Measurements from ENCODE around the gene GRHPR. TPM values are rescaled to one million over a fixed set of nuclear protein-coding genes. Genes with fewer than 3 reads are reported as not detected.
"Not testable (repeated sequence)": the region's sequence is repeated elsewhere in the genome, so short reads cannot be mapped to it uniquely, and the experiment has no call there.

GRHPR gene
- total and polyA plus RNA-seq, 4 donors: 125 to 524 (median 294) TPM

DNA sequence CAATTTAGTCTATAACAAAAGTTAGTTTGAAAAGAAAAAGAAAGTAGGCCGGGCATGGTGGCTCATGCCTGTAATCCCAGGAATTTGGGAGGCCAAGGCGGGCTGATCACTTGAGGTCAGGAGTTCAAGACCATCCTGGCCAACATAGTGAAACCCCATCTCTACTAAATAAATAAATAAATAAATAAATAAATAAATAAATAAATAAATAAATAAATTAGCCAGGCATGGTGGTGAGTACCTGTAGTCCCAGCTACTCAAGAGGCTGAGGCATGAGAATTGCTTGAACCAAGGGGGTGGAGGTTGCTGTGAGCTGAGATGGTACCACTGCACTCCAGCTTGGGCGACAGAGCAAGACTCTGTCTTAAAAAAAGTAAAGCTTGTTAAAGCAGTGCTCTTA lies 24.5 kb upstream of the GRHPR start:
- not testable (repeated sequence) for DNase-seq (ENCODE audit: low spot score); H3K27me3 ChIP-seq (ENCODE audit: control insufficient read depth in 4 of 4, insufficient read depth in 4 of 4, low read length in 3 of 4); H3K4me3 ChIP-seq (ENCODE audit: low read depth in 1 of 3, low read length in 3 of 3); H3K9ac ChIP-seq (ENCODE audit: low read depth in 1 of 2, low read length in 2 of 2); H3K27ac ChIP-seq (ENCODE audit: low read depth in 1 of 2, low read length in 2 of 2); H3K9me3 ChIP-seq (ENCODE audit: control insufficient read depth in 4 of 4, low read length in 3 of 4); H3K4me1 ChIP-seq (ENCODE audit: control insufficient read depth in 4 of 4, insufficient read depth in 4 of 4, low read length in 3 of 4); H3K36me3 ChIP-seq (ENCODE audit: control insufficient read depth in 4 of 4, insufficient read depth in 3 of 4, low read depth in 1 of 4, low read length in 3 of 4)
- WGBS: 96% methylated on average over 3 of the region's 3 CpGs

GRCh38 chr9:37398464-37399025 lies 24.0 kb upstream of the GRHPR start:
- Histone ChIP-seq H3K27me3 (ENCODE audit: control insufficient read depth in 4 of 4, insufficient read depth in 4 of 4, low read length in 3 of 4) (no peaks in the 10 kb centered on the region), H3K9me3 (ENCODE audit: control insufficient read depth in 4 of 4, low read length in 3 of 4) (no peaks in the 10 kb centered on the region), H3K9ac (ENCODE audit: low read depth in 1 of 2, low read length in 2 of 2) (no peak overlapping the region), H3K4me3 (ENCODE audit: low read depth in 1 of 3, low read length in 3 of 3) (no peak overlapping the region), H3K36me3 (ENCODE audit: control insufficient read depth in 4 of 4, insufficient read depth in 3 of 4, low read depth in 1 of 4, low read length in 3 of 4) (no peaks in the 10 kb centered on the region), H3K27ac (ENCODE audit: low read depth in 1 of 2, low read length in 2 of 2) (no peak overlapping the region), H3K4me1 (ENCODE audit: control insufficient read depth in 4 of 4, insufficient read depth in 4 of 4, low read length in 3 of 4) (peaks cover 2 to 8% (median 6%) of the 10 kb centered on the region in 4 donors)
- WGBS: 88% methylated on average over 7 of the region's 7 CpGs
- DNase-seq (ENCODE audit: low spot score): no peak
- TF ChIP-seq REST (IDR thresholded peaks at IDR 0.05) (no peak), RXRA (IDR thresholded peaks at IDR 0.05) (no peak), NR2F2 (IDR thresholded peaks at IDR 0.05) (no peak), JUND (IDR thresholded peaks at IDR 0.05) (no peak), HNF4G (IDR thresholded peaks at IDR 0.05) (no peak), ATF3 (IDR thresholded peaks at IDR 0.05) (no peak), ZBTB33 (IDR thresholded peaks at IDR 0.05) (no peak), YY1 (IDR thresholded peaks at IDR 0.05) (no peak), FOXA1 (IDR thresholded peaks at IDR 0.05) (no peak), HNF4A (conservative IDR thresholded peaks at IDR 0.05) (no peak), RAD21 (IDR thresholded peaks at IDR 0.05) (no peak), TAF1 (conservative IDR thresholded peaks at IDR 0.05) (no peak), GABPA (IDR thresholded peaks at IDR 0.05 in 1 of 2, conservative IDR thresholded peaks at IDR 0.05 in 1 of 2) (no peak)

DNA sequence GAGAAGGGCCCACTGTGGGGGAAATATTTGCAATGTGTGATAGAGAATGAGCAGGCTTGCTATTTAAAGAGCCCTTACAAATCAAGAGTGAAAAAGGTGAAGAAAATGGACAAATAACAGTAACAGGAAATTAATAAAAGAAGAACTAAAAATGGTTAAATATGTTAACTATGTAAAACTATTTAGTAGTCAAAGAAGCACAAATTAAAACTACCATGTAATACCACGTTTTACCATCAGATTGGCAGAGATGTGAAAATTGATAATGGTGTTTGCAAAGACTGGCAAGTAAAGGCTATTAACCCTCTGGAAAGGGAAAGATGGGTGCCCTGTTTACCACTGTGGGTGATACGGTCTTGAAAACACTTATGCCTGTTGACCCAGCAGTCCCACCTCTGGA lies 23.2 kb upstream of the GRHPR start:
- TF ChIP-seq YY1 (IDR thresholded peaks at IDR 0.05): no peak
- no peak for TF ChIP-seq TAF1 (conservative IDR thresholded peaks at IDR 0.05)
- no peak for TF ChIP-seq FOXA1 (IDR thresholded peaks at IDR 0.05)
- 37% methylated on average over 2 of the region's 2 CpGs for WGBS
- no peak overlapping the region for H3K27ac ChIP-seq (ENCODE audit: low read depth in 1 of 2, low read length in 2 of 2)
- no peak overlapping the region for H3K9ac ChIP-seq (ENCODE audit: low read depth in 1 of 2, low read length in 2 of 2)
- no peaks in the 10 kb centered on the region for H3K36me3 ChIP-seq (ENCODE audit: control insufficient read depth in 4 of 4, insufficient read depth in 3 of 4, low read depth in 1 of 4, low read length in 3 of 4)
- H3K4me1 ChIP-seq (ENCODE audit: control insufficient read depth in 4 of 4, insufficient read depth in 4 of 4, low read length in 3 of 4): peaks cover 2 to 8% (median 6%) of the 10 kb centered on the region in 4 donors
- no peak for DNase-seq (ENCODE audit: low spot score)
- H3K4me3 ChIP-seq (ENCODE audit: low read depth in 1 of 3, low read length in 3 of 3): no peak overlapping the region
- H3K9me3 ChIP-seq (ENCODE audit: control insufficient read depth in 4 of 4, low read length in 3 of 4): no peaks in the 10 kb centered on the region
- H3K27me3 ChIP-seq (ENCODE audit: control insufficient read depth in 4 of 4, insufficient read depth in 4 of 4, low read length in 3 of 4): no peaks in the 10 kb centered on the region

Data from liver (tissue), 9 donors.